Chondrocyte (in vitro differentiated cells): ENCODE data around the gene SLAMF9. TPM values are rescaled to one million over a fixed set of nuclear protein-coding genes. Genes with fewer than 3 reads are reported as not detected.
A peak's percentile ranks its signal among the peaks of the same experiment; 100 is the strongest.

Experiments
- DNase-seq: peaks from one replicate; pipeline ENCODE4 v3.0.0; 2021; ENCODE audit warnings: mixed read lengths, low spot score
- H3K27ac Mint-ChIP-seq: one replicate; pipeline ENCODE4 v1.8.0; 2021; ENCODE audit warnings: mild to moderate bottlenecking, moderate library complexity, mixed read lengths; ENCODE audit not compliant: unreplicated experiment
- H3K27me3 Mint-ChIP-seq: 2 replicates; pipeline ENCODE4 v1.8.0; 2021; ENCODE audit warnings: low read depth, mixed read lengths
- H3K36me3 Mint-ChIP-seq: 2 replicates; pipeline ENCODE4 v1.8.0; 2021; ENCODE audit warnings: low read depth, mixed read lengths
- H3K4me1 Mint-ChIP-seq: 2 replicates; pipeline ENCODE4 v1.8.0; 2021; ENCODE audit warnings: low read depth, mild to moderate bottlenecking, mixed read lengths
- H3K4me3 Mint-ChIP-seq: one replicate; pipeline ENCODE4 v1.8.0; 2021; ENCODE audit warnings: mild to moderate bottlenecking, moderate library complexity, mixed read lengths; ENCODE audit not compliant: unreplicated experiment
- H3K9me3 Mint-ChIP-seq: 2 replicates; pipeline ENCODE4 v1.8.0; 2021; ENCODE audit warnings: low read depth, mixed read lengths
- CTCF ChIP-seq: fragments of 200-600 bp; sonication (generic); IDR thresholded peaks from 2 replicates; pipeline ENCODE4 v1.5.0; 2021; ENCODE audit warnings: antibody characterized with exemption, mild to moderate bottlenecking, moderate library complexity
- long read RNA-seq: library from polyadenylated mRNA; stranded (forward); transcript quantifications from one replicate; pipeline ENCODE4 v2.0.0, GENCODE V29; 2021
- total RNA-seq: library from RNA; stranded (reverse); gene quantifications from 3 replicates; pipeline ENCODE4 v1.2.1, GENCODE V29; 2021

SLAMF9 gene
- not detected in 3 replicates for total RNA-seq
- long read RNA-seq = 0 reads

DNA sequence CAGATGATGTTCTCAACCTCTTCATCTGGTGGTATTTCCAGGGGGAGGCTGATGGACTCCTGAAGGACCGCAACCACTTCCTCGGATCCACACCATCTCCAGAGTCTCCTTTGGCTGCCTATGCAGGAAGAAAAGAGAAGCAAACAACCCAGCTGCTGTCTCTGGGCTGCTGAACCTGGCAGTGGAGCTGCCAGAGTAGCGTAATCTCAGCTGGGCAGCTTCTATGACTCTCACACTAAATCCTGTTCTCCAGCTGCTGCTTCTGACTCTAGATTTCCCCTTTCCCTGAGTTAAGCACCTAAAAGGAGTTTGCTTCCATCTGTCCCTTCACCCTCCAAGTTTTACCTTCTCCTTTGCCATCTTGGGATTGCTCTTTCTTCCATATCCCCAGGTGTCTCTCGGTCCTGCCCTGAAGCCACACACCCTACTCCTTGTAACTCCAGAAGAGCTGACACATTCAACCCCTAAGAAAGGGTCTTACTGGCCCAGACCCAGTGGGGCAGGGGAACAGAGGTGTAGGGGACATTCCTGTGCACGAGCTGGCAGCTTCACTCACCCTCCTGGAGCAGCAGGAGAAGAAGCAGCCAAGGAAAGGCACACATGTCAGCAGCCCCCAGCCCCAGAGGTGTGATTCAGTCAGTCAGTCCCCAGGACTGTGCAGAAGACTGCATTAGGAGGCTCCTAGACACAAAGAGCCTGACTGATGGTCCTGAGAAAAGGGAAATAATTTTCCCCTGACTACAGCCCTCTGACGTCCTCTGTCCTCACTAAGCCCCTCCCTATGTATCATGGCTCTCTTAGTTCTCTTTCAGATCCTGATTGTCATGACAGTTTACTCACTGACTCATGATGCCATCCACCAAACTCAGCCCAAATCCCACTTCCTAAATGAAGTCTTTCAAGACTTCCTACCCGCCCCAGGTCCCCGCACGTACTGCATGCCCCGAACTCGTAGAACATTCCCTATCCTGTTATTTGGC is at the start of gene SLAMF9:
SLAMF9 (minus strand) TSS at position 702 of the 980 bp plus-strand sequence; CDS start at position 602, 100 bp downstream.
- no peak within 1 kb of the TSS for H3K4me3 Mint-ChIP-seq
- no peak for DNase-seq
- no peak within 1 kb of the TSS for H3K27ac Mint-ChIP-seq
- H3K4me1 Mint-ChIP-seq = no peaks in the 10 kb centered on the region
- no peaks in the 10 kb centered on the region for H3K9me3 Mint-ChIP-seq
- peaks cover 55% of the 10 kb centered on the region for H3K27me3 Mint-ChIP-seq
- no peak for TF ChIP-seq CTCF
- no peaks in the 10 kb centered on the region for H3K36me3 Mint-ChIP-seq

- no peak for TF ChIP-seq CTCF
- H3K27me3 Mint-ChIP-seq = peaks cover 16% of the 10 kb centered on the region
- no peak overlapping the region for H3K27ac Mint-ChIP-seq
- H3K9me3 Mint-ChIP-seq = no peaks in the 10 kb centered on the region
- H3K36me3 Mint-ChIP-seq = peaks cover 2% of the 10 kb centered on the region
- H3K4me1 Mint-ChIP-seq = peaks cover 6% of the 10 kb centered on the region
- no peak for DNase-seq
- H3K4me3 Mint-ChIP-seq = no peak overlapping the region
Measured at GRCh38 chr1:160001440-160001839, 47.4 kb upstream of the SLAMF9 start.

DNA sequence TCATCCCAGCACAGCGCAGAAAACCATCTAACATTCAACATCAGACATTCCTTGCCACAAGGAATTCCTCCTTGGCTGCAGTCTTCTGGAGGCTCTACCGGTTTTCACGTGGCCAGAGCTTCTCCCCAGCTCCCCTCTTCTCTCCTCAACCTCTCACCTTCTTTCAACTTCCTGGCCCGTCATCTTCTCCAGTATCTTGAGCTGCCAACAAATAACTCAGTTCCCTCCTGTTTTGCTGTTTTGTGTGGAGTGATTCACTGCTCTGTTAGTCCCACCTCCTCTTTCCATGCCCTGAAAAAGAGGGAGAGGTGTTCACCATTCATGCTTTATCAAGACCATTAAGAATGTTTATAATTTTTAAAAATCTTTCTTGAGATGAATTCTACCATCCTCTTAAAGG is 45.2 kb upstream of the SLAMF9 start:
- H3K27ac Mint-ChIP-seq = no peak overlapping the region
- peaks cover 2% of the 10 kb centered on the region for H3K36me3 Mint-ChIP-seq
- no peaks in the 10 kb centered on the region for H3K9me3 Mint-ChIP-seq
- H3K27me3 Mint-ChIP-seq = peaks cover 12% of the 10 kb centered on the region
- no peak for DNase-seq
- H3K4me3 Mint-ChIP-seq = no peak overlapping the region
- TF ChIP-seq CTCF = no peak
- peaks cover 16% of the 10 kb centered on the region for H3K4me1 Mint-ChIP-seq

GRCh38 chr1:159996653-159997052 is 42.6 kb upstream of the SLAMF9 start:
- peaks cover 2% of the 10 kb centered on the region for H3K36me3 Mint-ChIP-seq
- peaks cover 26% of the 10 kb centered on the region for H3K4me1 Mint-ChIP-seq
- H3K27ac Mint-ChIP-seq = peak overlapping the region; percentile 59
- no peak overlapping the region for H3K4me3 Mint-ChIP-seq
- no peak for TF ChIP-seq CTCF
- no peaks in the 10 kb centered on the region for H3K9me3 Mint-ChIP-seq
- peaks cover 10% of the 10 kb centered on the region for H3K27me3 Mint-ChIP-seq
- no peak for DNase-seq

GRCh38 chr1:159994896-159995295 is 40.9 kb upstream of the SLAMF9 start:
- Mint-ChIP-seq H3K36me3 (peaks cover 2% of the 10 kb centered on the region), H3K9me3 (no peaks in the 10 kb centered on the region), H3K4me1 (peaks cover 26% of the 10 kb centered on the region), H3K27ac (no peak overlapping the region), H3K27me3 (peaks cover 8% of the 10 kb centered on the region), H3K4me3 (no peak overlapping the region)
- no peak for DNase-seq
- no peak for TF ChIP-seq CTCF
